Body of pancreas (tissue), 4 donors: ENCODE results near the gene HPSE2.

ENCODE experiments used
- POLR2A ChIP-seq, 3 donors: fragments of 450-650 bp; IDR thresholded peaks; one replicate each; pipeline ENCODE4 v1.6.1; 2016; ENCODE audit warnings: antibody characterized with exemption in 3 of 3, mild to moderate bottlenecking in 2 of 3
- TF ChIP-seq, protein P1 (sequence below), 7 experiments: fragments of 450-650 bp in 4 of 7; fragments of 200-600 bp in 3 of 7; sonication (generic) in 3 of 7; IDR thresholded peaks; one replicate each; pipeline ENCODE4 v1.5.1; 2016 to 2019; ENCODE audit warnings: antibody characterized with exemption in 7 of 7

DNA sequence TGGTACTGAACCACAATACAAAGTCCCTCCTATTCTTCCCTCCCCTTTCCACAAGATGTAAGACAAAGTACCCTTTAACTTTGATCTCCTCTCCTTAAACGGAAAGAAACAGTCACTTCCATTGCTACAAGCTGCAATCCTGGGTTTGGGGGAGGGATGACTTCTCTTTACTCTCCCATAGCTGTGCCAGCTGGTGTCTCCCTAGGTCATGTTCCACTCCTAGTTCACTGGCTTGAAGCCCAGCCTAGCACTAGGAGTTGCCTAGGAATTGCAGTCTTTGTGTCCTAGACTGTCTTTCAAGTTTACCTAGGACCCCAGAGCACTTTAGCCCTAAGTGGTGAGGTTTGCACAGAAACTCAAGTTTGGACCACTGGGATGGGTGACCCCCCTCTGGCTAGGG is 311.1 kb downstream of the HPSE2 start:
- TF ChIP-seq, protein P1, sequence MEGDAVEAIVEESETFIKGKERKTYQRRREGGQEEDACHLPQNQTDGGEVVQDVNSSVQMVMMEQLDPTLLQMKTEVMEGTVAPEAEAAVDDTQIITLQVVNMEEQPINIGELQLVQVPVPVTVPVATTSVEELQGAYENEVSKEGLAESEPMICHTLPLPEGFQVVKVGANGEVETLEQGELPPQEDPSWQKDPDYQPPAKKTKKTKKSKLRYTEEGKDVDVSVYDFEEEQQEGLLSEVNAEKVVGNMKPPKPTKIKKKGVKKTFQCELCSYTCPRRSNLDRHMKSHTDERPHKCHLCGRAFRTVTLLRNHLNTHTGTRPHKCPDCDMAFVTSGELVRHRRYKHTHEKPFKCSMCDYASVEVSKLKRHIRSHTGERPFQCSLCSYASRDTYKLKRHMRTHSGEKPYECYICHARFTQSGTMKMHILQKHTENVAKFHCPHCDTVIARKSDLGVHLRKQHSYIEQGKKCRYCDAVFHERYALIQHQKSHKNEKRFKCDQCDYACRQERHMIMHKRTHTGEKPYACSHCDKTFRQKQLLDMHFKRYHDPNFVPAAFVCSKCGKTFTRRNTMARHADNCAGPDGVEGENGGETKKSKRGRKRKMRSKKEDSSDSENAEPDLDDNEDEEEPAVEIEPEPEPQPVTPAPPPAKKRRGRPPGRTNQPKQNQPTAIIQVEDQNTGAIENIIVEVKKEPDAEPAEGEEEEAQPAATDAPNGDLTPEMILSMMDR (IDR thresholded peaks at IDR 0.05) = no peak
- TF ChIP-seq POLR2A (IDR thresholded peaks at IDR 0.05) = no peak
